ENCODE results near the gene MCM9. TPM values are rescaled to one million over a fixed set of nuclear protein-coding genes. Genes with fewer than 3 reads are reported as not detected.
"Not testable (repeated sequence)": the region's sequence is repeated elsewhere in the genome, so short reads cannot be mapped to it uniquely, and the experiment has no call there.

MCM9 gene
- total RNA-seq, 1 experiment from 2014 or later: 14.9 TPM

- ChIA-PET CTCF (interaction anchor here (1.1 to 2.3 kb wide), 6 partner anchors 17 to 309 kb away, joined by 3 to 11 read pairs (median 8); partner anchors contain the start of gene ASF1A), POLR2A (no interaction called here)
- Mint-ChIP-seq H3K4me3 (no peak overlapping the region), H3K4me1 (peaks cover 25% of the 10 kb centered on the region), H3K27ac (no peak overlapping the region), H3K9me3 (peaks cover 21% of the 10 kb centered on the region), H3K27me3 (ENCODE audit: low read depth) (no peaks in the 10 kb centered on the region), H3K36me3 (peaks cover 16% of the 10 kb centered on the region)
- DNase-seq (ENCODE audit: low spot score) (no peak), ATAC-seq (no peak)
- TF ChIP-seq GTF2I (CRISPR knock-in tag; conservative IDR thresholded peaks at IDR 0.05) (no peak), E2F1 (CRISPR knock-in tag; IDR thresholded peaks at IDR 0.05) (no peak), ETV6 (CRISPR knock-in tag; IDR thresholded peaks at IDR 0.05) (no peak), ATF2 (CRISPR knock-in tag; IDR thresholded peaks at IDR 0.05; ENCODE audit: borderline replicate concordance, low read depth) (no peak)
Observed at GRCh38 chr6:118801257-118801656, 133.7 kb downstream of the MCM9 start.

GRCh38 chr6:118800394-118801071 is 134.4 kb downstream of the MCM9 start:
- H3K36me3 Mint-ChIP-seq: peaks cover 23% of the 10 kb centered on the region
- peak; percentile 81 for DNase-seq (ENCODE audit: low spot score)
- TF ChIP-seq GABPB1 (CRISPR knock-in tag; IDR thresholded peaks at IDR 0.05) (peak; percentile 48; the same call in 1 of the 2 replicates), HMGA2 (CRISPR knock-in tag; IDR thresholded peaks at IDR 0.05) (no peak)
- TF ChIP-seq, protein P1, sequence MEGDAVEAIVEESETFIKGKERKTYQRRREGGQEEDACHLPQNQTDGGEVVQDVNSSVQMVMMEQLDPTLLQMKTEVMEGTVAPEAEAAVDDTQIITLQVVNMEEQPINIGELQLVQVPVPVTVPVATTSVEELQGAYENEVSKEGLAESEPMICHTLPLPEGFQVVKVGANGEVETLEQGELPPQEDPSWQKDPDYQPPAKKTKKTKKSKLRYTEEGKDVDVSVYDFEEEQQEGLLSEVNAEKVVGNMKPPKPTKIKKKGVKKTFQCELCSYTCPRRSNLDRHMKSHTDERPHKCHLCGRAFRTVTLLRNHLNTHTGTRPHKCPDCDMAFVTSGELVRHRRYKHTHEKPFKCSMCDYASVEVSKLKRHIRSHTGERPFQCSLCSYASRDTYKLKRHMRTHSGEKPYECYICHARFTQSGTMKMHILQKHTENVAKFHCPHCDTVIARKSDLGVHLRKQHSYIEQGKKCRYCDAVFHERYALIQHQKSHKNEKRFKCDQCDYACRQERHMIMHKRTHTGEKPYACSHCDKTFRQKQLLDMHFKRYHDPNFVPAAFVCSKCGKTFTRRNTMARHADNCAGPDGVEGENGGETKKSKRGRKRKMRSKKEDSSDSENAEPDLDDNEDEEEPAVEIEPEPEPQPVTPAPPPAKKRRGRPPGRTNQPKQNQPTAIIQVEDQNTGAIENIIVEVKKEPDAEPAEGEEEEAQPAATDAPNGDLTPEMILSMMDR (IDR thresholded peaks at IDR 0.05): peak; percentile 85
- H3K27ac Mint-ChIP-seq: no peak overlapping the region
- peak; percentile 90 for ATAC-seq
- H3K4me3 Mint-ChIP-seq: peak overlapping the region; percentile 27; the same call in 1 of the 2 replicates
- H3K9me3 Mint-ChIP-seq: peaks cover 28% of the 10 kb centered on the region
- peaks cover 28% of the 10 kb centered on the region for H3K4me1 Mint-ChIP-seq
- H3K27me3 Mint-ChIP-seq (ENCODE audit: low read depth): no peaks in the 10 kb centered on the region
- ChIA-PET POLR2A (no interaction called here), CTCF (interaction anchor here (0.6 to 2.3 kb wide), 22 partner anchors 9 to 310 kb away, joined by 3 to 14 read pairs (median 5); partner anchors contain the start of genes ASF1A and CEP85L)

DNA sequence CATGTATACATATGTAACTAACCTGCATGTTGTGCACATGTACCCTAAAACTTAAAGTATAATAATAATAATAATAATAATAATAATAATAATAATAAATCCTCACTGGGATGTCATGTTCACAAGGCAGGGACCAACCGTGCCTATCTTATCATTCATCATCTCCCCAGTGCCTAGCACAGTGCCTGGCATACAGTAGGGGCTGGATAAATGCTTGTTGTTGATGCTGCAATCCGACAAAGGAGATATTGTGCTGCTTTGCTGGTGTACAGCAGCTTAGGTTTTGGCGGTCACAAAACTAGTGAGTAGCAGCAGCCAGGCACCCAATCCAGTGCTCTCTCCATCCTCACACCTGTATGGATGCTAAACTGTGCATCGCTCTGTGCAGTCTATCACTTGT is 135.1 kb downstream of the MCM9 start:
- Mint-ChIP-seq H3K27ac (no peak overlapping the region), H3K36me3 (peaks cover 30% of the 10 kb centered on the region), H3K9me3 (peaks cover 35% of the 10 kb centered on the region), H3K4me3 (no peak overlapping the region), H3K27me3 (ENCODE audit: low read depth) (no peaks in the 10 kb centered on the region), H3K4me1 (peaks cover 28% of the 10 kb centered on the region)
- ATAC-seq (no peak), DNase-seq (ENCODE audit: low spot score) (no peak)
- TF ChIP-seq ELF4 (CRISPR knock-in tag; IDR thresholded peaks at IDR 0.05; ENCODE audit: low read depth): no peak
- 0 out of 2 replicates have a peak, but pooled peaks have one; percentile 11 for TF ChIP-seq HMGA2 (CRISPR knock-in tag; IDR thresholded peaks at IDR 0.05)
- TF ChIP-seq ZNF425 (CRISPR knock-in tag; conservative IDR thresholded peaks at IDR 0.05): no peak
- CTCF ChIA-PET: interaction anchor here (1.2 to 2.3 kb wide), 7 partner anchors 9 to 234 kb away, joined by 3 to 14 read pairs (median 9); no protein-coding TSS in a partner anchor
- POLR2A ChIA-PET: no interaction called here

DNA sequence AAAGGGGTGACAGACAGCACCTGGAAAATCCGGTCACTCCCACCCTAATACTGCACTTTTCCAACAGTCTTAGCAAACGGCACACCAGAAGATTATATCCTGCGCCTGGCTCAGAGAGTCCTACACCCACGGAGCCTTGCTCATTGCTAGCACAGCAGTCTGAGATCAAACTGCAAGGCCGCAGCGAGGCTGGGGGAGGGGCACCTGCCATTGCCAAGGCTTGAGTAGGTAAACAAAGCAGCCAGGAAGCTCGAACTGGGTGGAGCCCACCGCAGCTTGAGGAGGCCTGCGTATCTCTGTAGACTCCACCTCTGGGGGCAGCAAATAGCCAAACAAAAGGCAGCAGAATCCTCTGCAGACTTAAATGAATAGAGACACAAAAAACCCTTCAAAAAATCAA is 138.4 kb downstream of the MCM9 start:
- DNase-seq (ENCODE audit: low spot score) (peak; percentile 76), ATAC-seq (peak; percentile 33; the same call in 1 of the 2 replicates)
- Mint-ChIP-seq H3K4me1 (peaks cover 22% of the 10 kb centered on the region), H3K9me3 (peaks cover 49% of the 10 kb centered on the region), H3K36me3 (peaks cover 37% of the 10 kb centered on the region), H3K27ac (peak overlapping the region; percentile 74; the same call in 1 of the 2 replicates)
- H3K27me3 Mint-ChIP-seq (ENCODE audit: low read depth); H3K4me3 Mint-ChIP-seq; POLR2A ChIA-PET: not testable (repeated sequence)
- TF ChIP-seq SP1 (CRISPR knock-in tag; conservative IDR thresholded peaks at IDR 0.05) (0 out of 2 replicates have a peak, but pooled peaks have one; percentile 41), FOXK1 (CRISPR knock-in tag; IDR thresholded peaks at IDR 0.05) (peak; percentile 79)
- TF ChIP-seq, protein P2, sequence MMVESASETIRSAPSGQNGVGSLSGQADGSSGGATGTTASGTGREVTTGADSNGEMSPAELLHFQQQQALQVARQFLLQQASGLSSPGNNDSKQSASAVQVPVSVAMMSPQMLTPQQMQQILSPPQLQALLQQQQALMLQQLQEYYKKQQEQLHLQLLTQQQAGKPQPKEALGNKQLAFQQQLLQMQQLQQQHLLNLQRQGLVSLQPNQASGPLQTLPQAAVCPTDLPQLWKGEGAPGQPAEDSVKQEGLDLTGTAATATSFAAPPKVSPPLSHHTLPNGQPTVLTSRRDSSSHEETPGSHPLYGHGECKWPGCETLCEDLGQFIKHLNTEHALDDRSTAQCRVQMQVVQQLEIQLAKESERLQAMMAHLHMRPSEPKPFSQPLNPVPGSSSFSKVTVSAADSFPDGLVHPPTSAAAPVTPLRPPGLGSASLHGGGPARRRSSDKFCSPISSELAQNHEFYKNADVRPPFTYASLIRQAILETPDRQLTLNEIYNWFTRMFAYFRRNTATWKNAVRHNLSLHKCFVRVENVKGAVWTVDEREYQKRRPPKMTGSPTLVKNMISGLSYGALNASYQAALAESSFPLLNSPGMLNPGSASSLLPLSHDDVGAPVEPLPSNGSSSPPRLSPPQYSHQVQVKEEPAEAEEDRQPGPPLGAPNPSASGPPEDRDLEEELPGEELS (CRISPR knock-in tag; IDR thresholded peaks at IDR 0.05): 0 out of 2 replicates have a peak, but pooled peaks have one; percentile 40
- TF ChIP-seq, protein P3, sequence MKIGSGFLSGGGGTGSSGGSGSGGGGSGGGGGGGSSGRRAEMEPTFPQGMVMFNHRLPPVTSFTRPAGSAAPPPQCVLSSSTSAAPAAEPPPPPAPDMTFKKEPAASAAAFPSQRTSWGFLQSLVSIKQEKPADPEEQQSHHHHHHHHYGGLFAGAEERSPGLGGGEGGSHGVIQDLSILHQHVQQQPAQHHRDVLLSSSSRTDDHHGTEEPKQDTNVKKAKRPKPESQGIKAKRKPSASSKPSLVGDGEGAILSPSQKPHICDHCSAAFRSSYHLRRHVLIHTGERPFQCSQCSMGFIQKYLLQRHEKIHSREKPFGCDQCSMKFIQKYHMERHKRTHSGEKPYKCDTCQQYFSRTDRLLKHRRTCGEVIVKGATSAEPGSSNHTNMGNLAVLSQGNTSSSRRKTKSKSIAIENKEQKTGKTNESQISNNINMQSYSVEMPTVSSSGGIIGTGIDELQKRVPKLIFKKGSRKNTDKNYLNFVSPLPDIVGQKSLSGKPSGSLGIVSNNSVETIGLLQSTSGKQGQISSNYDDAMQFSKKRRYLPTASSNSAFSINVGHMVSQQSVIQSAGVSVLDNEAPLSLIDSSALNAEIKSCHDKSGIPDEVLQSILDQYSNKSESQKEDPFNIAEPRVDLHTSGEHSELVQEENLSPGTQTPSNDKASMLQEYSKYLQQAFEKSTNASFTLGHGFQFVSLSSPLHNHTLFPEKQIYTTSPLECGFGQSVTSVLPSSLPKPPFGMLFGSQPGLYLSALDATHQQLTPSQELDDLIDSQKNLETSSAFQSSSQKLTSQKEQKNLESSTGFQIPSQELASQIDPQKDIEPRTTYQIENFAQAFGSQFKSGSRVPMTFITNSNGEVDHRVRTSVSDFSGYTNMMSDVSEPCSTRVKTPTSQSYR (CRISPR knock-in tag; IDR thresholded peaks at IDR 0.05): peak; percentile 71; the same call in 1 of the 2 replicates
- CTCF ChIA-PET: interaction anchor here (0.6 to 1.1 kb wide), 7 partner anchors 9 to 231 kb away, joined by 3 read pairs; no protein-coding TSS in a partner anchor

All from WTC11 (cell line).